Measurements from ENCODE around the gene GLI3. TPM values are rescaled to one million over a fixed set of nuclear protein-coding genes. Genes with fewer than 3 reads are reported as not detected.

Gene GLI3
- total RNA-seq, 1 experiment from 2014 or later, result 46.2 TPM

DNA sequence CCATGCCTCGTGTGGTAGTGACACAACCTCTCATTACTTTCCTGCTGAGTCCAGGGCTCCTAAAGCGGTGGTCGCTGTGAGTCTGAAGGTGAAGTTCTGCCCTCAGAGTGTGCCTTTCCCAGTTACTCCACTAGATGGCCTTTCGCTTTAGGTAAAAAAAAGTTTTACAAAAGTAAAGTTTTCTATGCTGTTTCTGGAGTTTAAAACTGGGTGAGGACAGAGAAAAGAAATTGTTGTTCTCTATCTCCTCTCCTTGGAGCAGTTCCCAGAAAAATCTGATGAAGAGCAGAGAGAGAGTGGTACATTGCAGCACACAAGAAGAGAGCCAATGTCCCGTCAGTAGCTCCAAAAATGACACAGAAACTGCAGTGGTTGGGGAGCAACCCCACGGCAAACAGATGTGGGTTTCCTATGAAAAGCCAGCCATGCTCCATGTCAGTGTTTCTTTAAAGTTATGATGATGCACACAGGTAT, 257.1 kb downstream of the GLI3 start:
- H3K4me3 Mint-ChIP-seq, result no peak overlapping the region
- ChIA-PET CTCF (interaction anchor here (0.8 to 3.3 kb wide), 24 partner anchors 9 to 856 kb away, joined by 3 to 28 read pairs (median 4); no protein-coding TSS in a partner anchor), POLR2A (no interaction called here)
- peaks cover 14% of the 10 kb centered on the region for H3K4me1 Mint-ChIP-seq
- H3K9me3 Mint-ChIP-seq, result no peaks in the 10 kb centered on the region
- H3K36me3 Mint-ChIP-seq, result peaks cover 12% of the 10 kb centered on the region
- TF ChIP-seq, protein P1, sequence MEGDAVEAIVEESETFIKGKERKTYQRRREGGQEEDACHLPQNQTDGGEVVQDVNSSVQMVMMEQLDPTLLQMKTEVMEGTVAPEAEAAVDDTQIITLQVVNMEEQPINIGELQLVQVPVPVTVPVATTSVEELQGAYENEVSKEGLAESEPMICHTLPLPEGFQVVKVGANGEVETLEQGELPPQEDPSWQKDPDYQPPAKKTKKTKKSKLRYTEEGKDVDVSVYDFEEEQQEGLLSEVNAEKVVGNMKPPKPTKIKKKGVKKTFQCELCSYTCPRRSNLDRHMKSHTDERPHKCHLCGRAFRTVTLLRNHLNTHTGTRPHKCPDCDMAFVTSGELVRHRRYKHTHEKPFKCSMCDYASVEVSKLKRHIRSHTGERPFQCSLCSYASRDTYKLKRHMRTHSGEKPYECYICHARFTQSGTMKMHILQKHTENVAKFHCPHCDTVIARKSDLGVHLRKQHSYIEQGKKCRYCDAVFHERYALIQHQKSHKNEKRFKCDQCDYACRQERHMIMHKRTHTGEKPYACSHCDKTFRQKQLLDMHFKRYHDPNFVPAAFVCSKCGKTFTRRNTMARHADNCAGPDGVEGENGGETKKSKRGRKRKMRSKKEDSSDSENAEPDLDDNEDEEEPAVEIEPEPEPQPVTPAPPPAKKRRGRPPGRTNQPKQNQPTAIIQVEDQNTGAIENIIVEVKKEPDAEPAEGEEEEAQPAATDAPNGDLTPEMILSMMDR (IDR thresholded peaks at IDR 0.05), result peak; percentile 77
- TF ChIP-seq JAZF1 (CRISPR knock-in tag; IDR thresholded peaks at IDR 0.05) (no peak), TP53 (CRISPR knock-in tag; IDR thresholded peaks at IDR 0.05) (no peak), ZNF232 (CRISPR knock-in tag; IDR thresholded peaks at IDR 0.05) (no peak), ZNF416 (CRISPR knock-in tag; IDR thresholded peaks at IDR 0.05) (no peak)
- no peak overlapping the region for H3K27ac Mint-ChIP-seq
- ATAC-seq (peak; percentile 86), DNase-seq (ENCODE audit: low spot score) (peak; percentile 37)
- H3K27me3 Mint-ChIP-seq (ENCODE audit: low read depth), result no peaks in the 10 kb centered on the region

DNA sequence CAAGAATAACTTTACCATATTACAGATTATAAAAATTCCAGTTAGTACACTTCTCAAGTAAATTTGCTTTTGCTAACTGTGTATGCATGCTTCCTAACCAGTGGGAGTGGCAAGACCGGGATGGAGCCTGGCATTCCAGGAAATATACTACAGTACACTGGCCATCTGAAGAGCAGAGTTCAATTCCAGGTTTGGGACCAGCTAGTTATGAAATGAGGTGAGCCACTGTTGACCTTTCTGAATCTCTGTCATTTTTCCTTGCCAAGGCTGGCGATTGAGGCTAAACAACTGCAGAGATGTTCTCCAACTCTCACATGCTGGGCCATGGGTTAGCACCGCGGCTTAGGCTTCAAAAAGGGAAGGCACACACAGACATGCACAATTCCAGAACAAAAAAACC, 258.2 kb downstream of the GLI3 start:
- Mint-ChIP-seq H3K27ac (no peak overlapping the region), H3K9me3 (no peaks in the 10 kb centered on the region), H3K36me3 (peaks cover 12% of the 10 kb centered on the region), H3K27me3 (ENCODE audit: low read depth) (no peaks in the 10 kb centered on the region), H3K4me1 (peaks cover 14% of the 10 kb centered on the region), H3K4me3 (no peak overlapping the region)
- ChIA-PET POLR2A (no interaction called here), CTCF (interaction anchor here (0.9 to 3.3 kb wide), 8 partner anchors 10 to 714 kb away, joined by 3 to 28 read pairs (median 6); no protein-coding TSS in a partner anchor)
- ATAC-seq (no peak), DNase-seq (ENCODE audit: low spot score) (no peak)
- TF ChIP-seq NFATC4 (CRISPR knock-in tag; IDR thresholded peaks at IDR 0.05), result no peak
- no peak for TF ChIP-seq RELA (CRISPR knock-in tag; IDR thresholded peaks at IDR 0.05; ENCODE audit: borderline replicate concordance)
- TF ChIP-seq TEAD1 (CRISPR knock-in tag; IDR thresholded peaks at IDR 0.05), result no peak
- TF ChIP-seq FOXP4 (CRISPR knock-in tag; IDR thresholded peaks at IDR 0.05), result no peak
- TF ChIP-seq SP1 (CRISPR knock-in tag; conservative IDR thresholded peaks at IDR 0.05), result no peak
- no peak for TF ChIP-seq NR3C1 (CRISPR knock-in tag; conservative IDR thresholded peaks at IDR 0.05; ENCODE audit: low read depth)
- TF ChIP-seq FOXP1 (CRISPR knock-in tag; IDR thresholded peaks at IDR 0.05; ENCODE audit: borderline replicate concordance), result no peak
- no peak for TF ChIP-seq ZNF121 (CRISPR knock-in tag; IDR thresholded peaks at IDR 0.05)
- TF ChIP-seq AR (CRISPR knock-in tag; IDR thresholded peaks at IDR 0.05), result no peak
- TF ChIP-seq FOXJ3 (CRISPR knock-in tag; IDR thresholded peaks at IDR 0.05; ENCODE audit: borderline replicate concordance), result no peak
- no peak for TF ChIP-seq ATF1 (CRISPR knock-in tag; IDR thresholded peaks at IDR 0.05)
- no peak for TF ChIP-seq ZNF219 (CRISPR knock-in tag; IDR thresholded peaks at IDR 0.05; ENCODE audit: borderline replicate concordance)
- TF ChIP-seq, protein P2, sequence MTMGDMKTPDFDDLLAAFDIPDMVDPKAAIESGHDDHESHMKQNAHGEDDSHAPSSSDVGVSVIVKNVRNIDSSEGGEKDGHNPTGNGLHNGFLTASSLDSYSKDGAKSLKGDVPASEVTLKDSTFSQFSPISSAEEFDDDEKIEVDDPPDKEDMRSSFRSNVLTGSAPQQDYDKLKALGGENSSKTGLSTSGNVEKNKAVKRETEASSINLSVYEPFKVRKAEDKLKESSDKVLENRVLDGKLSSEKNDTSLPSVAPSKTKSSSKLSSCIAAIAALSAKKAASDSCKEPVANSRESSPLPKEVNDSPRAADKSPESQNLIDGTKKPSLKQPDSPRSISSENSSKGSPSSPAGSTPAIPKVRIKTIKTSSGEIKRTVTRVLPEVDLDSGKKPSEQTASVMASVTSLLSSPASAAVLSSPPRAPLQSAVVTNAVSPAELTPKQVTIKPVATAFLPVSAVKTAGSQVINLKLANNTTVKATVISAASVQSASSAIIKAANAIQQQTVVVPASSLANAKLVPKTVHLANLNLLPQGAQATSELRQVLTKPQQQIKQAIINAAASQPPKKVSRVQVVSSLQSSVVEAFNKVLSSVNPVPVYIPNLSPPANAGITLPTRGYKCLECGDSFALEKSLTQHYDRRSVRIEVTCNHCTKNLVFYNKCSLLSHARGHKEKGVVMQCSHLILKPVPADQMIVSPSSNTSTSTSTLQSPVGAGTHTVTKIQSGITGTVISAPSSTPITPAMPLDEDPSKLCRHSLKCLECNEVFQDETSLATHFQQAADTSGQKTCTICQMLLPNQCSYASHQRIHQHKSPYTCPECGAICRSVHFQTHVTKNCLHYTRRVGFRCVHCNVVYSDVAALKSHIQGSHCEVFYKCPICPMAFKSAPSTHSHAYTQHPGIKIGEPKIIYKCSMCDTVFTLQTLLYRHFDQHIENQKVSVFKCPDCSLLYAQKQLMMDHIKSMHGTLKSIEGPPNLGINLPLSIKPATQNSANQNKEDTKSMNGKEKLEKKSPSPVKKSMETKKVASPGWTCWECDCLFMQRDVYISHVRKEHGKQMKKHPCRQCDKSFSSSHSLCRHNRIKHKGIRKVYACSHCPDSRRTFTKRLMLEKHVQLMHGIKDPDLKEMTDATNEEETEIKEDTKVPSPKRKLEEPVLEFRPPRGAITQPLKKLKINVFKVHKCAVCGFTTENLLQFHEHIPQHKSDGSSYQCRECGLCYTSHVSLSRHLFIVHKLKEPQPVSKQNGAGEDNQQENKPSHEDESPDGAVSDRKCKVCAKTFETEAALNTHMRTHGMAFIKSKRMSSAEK (CRISPR knock-in tag; IDR thresholded peaks at IDR 0.05; ENCODE audit: borderline replicate concordance), result no peak
- TF ChIP-seq, protein P3, sequence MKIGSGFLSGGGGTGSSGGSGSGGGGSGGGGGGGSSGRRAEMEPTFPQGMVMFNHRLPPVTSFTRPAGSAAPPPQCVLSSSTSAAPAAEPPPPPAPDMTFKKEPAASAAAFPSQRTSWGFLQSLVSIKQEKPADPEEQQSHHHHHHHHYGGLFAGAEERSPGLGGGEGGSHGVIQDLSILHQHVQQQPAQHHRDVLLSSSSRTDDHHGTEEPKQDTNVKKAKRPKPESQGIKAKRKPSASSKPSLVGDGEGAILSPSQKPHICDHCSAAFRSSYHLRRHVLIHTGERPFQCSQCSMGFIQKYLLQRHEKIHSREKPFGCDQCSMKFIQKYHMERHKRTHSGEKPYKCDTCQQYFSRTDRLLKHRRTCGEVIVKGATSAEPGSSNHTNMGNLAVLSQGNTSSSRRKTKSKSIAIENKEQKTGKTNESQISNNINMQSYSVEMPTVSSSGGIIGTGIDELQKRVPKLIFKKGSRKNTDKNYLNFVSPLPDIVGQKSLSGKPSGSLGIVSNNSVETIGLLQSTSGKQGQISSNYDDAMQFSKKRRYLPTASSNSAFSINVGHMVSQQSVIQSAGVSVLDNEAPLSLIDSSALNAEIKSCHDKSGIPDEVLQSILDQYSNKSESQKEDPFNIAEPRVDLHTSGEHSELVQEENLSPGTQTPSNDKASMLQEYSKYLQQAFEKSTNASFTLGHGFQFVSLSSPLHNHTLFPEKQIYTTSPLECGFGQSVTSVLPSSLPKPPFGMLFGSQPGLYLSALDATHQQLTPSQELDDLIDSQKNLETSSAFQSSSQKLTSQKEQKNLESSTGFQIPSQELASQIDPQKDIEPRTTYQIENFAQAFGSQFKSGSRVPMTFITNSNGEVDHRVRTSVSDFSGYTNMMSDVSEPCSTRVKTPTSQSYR (CRISPR knock-in tag; IDR thresholded peaks at IDR 0.05), result no peak
- no peak for TF ChIP-seq ZNF512 (CRISPR knock-in tag; IDR thresholded peaks at IDR 0.05; ENCODE audit: borderline replicate concordance)

Data from WTC11 (cell line).